ENCODE data around the gene TMED1.

DNA sequence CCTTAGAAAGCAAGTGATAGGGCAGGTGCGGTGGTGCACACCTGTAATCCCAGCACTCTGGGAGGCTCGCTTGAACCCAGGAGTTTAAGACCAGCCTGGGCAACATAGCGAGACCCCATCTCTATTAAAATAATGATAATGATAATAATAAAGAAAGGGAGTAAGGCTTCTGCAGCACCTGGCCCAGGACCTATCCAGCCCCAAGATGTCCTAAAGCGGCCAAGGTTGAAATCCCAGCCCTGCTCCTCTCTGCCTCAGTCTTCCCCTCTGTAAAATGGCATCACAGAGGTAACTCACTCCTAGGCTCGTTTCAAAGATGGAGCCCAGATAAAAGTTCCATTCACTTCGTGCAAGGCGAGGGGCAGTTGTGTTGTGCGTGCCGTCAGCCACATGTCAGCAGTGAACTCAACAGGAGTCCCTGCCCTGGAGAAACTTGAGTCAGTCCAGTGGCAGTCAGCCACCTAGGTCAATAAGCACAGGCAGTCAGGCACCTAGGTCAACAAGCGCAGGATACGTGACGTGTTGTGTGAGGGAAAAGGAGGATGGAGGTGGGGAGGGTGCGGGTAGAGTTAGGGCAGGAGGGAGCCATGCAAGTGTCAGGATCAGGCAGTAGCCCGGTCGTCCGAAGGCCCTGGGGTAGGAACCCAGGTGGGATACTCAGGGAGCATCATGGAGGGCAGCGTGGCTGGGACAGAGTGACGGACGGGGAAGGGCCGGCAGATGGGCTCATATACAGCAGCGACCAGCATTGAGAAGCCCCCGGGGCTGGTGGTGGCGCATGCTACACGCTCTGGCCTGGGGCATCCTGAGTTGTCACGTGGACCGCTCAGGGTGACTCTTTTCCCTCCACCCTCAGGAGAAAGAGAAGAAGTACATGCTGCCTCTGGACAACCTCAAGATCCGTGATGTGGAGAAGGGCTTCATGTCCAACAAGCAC, 16.6 kb downstream of the TMED1 start:
- no peak for TF ChIP-seq EZH2 (IDR thresholded peaks at IDR 0.05; ENCODE audit: borderline replicate concordance, low read depth, low read length, severe bottlenecking)
- TF ChIP-seq, protein P1, sequence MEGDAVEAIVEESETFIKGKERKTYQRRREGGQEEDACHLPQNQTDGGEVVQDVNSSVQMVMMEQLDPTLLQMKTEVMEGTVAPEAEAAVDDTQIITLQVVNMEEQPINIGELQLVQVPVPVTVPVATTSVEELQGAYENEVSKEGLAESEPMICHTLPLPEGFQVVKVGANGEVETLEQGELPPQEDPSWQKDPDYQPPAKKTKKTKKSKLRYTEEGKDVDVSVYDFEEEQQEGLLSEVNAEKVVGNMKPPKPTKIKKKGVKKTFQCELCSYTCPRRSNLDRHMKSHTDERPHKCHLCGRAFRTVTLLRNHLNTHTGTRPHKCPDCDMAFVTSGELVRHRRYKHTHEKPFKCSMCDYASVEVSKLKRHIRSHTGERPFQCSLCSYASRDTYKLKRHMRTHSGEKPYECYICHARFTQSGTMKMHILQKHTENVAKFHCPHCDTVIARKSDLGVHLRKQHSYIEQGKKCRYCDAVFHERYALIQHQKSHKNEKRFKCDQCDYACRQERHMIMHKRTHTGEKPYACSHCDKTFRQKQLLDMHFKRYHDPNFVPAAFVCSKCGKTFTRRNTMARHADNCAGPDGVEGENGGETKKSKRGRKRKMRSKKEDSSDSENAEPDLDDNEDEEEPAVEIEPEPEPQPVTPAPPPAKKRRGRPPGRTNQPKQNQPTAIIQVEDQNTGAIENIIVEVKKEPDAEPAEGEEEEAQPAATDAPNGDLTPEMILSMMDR (IDR thresholded peaks at IDR 0.05; ENCODE audit: extremely low read depth in 1 of 2, insufficient read depth in 1 of 2, low read depth in 1 of 2, low read length in 2 of 2), result no peak
- TF ChIP-seq POLR2A (IDR thresholded peaks at IDR 0.05; ENCODE audit: low read depth, low read length), result no peak

Measured in endothelial cell of umbilical vein (primary cell).